NCI-H226 (cell line): ENCODE data around the gene NFKBIE.

Source experiments
- DNase-seq: peaks from one replicate; pipeline ENCODE4 v3.0.0-alpha.2; 2015

Gene NFKBIE

GRCh38 chr6:44224029-44224964 is 41.1 kb downstream of the NFKBIE start:
- DNase-seq, result no peak

DNA sequence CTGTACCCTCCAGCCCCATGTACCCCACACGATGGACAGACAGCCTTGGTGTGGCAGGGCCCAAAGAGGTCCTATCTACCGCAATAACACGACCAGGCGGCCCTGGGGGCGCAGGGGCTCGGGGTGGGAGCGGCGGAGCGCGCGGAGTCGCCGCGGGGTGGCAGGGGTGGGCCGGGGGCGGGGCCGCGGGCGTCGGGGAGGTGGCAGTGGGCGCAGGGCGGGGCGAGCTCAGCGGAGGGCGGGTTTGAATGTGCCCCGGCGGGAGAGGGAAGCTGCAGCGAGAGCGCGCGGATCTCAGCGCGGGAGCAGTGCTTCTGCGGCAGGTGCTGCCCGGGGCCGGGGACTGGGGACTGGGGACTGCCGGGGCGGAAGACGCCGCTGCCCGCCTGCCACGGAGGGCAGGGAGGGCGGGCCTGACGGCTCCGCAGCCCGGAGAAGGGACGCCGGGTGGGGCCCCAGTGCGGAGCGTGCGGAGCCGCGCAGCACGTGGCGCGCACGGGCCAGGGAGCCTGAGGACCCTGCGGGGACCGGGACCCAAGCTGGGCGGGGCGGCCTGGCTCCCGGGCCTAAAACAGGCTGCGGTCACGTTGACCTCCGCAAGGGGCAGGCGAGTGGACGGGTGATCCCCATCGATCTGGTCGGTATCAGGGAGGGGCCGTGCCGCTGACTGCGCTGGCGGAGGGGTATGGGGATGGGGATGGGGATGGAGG is 41.9 kb downstream of the NFKBIE start, which contains the start of gene SLC29A1:
Gene SLC29A1, plus strand, starts transcription at position 277 of the 710 bp plus-strand sequence. CDS start 3,719 bp downstream, outside the sequence.
- peak; percentile 45 for DNase-seq

GRCh38 chr6:44222486-44223318 is 42.6 kb downstream of the NFKBIE start:
- DNase-seq, result no peak

DNA sequence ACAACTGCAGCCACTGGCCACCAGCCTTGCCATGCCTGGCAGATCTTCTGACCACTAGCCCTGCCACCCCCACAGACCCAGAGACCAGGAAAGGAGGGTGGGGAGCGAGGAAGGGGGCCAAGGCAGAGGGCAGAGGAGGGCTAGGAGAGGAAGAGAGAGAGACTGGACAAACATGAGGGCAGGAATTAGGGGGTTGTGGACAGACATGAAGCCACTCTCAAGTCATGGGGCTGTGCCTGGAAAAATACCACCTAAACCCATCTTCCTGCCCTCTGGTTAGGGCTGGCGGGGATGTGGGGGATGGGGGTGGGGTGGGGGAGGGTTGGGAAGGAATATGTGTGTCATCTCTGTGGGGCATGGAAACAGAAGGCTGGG is 43.4 kb downstream of the NFKBIE start:
- no peak for DNase-seq

DNA sequence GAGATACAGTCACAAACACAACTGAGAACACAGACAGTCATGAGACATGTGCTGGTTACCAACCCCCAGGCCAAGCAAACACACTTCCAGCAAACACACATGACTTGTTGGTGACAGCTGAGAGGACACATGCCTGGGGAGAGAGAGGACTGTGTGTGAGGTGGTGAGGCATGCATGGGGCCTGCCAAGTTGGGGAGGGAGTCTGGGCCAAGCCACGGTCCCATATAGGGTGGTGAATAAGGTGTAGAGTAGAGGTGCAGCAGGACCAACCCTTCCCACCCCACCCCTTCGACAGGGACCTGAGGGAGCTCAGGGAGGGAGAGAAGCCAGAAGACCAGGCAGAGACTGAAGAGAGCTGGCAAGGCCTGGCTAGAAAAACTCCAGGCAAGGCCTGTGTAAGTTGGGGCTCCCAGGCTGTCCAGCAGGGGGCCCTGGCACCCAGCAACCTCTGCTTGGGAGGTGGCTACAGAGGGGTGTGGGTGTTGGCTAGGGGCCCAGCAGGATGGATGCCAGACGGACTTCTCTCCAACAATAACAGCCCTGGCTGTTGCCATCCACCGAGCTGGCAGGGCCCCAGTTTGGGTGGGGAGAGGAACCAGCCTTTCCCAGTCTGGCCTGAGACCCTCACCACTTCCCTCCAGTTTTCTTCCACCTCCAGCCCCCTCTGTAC is 43.9 kb downstream of the NFKBIE start:
- DNase-seq, result peak; percentile 80

- DNase-seq, result no peak
Observed at GRCh38 chr6:44220913-44221290, 44.4 kb downstream of the NFKBIE start.

DNA sequence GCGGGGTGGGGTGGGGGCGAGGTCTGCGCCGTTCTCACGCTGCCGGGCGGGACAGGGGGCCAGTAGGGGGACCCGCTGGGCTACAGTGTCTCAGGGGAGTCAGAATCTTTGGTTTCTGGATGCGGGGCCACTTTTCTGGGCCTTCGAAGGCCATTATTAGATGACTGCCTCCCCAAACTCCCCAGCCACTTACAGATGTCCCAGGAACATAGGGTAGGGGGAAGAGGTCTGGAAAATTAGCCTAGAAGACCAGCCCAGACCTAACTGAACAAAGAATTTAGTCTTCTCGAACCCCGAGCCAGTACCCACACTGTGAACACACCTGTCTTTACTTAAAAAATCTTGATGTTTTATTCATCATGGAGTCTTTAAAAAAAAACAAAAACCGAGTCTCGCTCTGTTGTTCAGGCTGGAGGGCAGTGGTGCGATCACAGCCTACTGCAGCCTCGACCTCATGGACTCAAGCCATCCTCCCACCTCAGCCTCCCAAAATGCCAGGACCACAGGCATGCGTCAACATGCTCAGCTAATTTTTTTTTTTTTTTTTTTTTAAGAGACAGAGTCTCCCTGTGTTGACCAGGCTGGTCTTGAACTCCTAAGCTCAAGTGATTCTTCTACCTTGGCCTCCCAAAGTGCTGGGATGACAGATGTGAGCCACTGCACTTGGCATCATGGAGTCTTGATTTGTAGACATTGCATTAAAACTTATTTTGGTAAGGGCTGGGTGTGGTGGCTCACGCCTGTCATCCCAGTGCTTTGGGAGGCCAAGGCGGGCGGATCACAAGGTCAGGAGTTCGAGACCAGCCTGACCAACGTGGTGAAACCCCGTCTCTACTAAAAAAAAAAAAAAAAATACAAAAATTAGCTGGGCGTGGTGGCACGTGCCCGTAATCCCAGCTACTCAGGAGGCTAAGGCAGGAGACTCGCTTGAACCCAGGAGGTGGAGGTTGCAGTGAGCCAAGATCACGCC is 45.3 kb downstream of the NFKBIE start:
- no peak for DNase-seq

- peak; percentile 54 for DNase-seq
Observed at GRCh38 chr6:44219053-44219814, 46.1 kb downstream of the NFKBIE start.

DNA sequence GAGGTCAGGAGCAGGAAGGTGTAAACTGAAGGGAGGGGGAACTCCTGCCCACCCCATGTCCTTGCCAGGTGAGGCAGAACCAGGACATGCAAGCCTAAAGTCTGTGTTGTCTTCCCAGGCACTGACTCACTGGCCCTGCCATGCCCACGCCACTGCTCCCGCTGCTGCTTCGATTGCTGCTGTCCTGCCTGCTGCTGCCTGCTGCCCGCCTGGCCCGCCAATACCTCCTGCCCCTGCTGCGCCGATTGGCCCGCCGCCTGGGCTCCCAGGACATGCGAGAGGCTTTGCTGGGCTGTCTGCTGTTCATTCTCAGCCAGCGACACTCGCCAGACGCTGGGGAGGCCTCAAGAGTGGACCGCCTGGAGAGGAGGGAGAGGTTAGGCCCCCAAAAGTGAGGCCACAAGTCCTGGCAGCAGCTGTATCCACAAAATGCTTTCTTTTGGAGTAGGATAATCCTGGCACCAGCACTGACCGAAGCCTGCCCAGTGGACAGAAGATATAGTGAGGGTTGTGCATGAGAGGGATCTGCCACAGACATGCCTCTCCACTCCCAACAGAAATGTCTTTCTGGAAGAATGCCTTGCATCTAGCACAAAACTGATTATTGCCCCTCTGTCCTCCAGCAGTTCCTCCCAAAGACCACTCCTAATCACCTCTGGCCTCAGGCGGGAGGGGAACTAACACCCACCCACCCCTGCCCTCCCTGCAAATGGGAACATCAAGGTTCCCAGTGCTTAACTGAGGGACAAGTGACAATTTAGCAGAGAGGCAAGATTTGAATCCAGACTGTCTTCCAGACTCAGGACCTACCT is 47.8 kb downstream of the NFKBIE start:
- DNase-seq, result no peak

DNA sequence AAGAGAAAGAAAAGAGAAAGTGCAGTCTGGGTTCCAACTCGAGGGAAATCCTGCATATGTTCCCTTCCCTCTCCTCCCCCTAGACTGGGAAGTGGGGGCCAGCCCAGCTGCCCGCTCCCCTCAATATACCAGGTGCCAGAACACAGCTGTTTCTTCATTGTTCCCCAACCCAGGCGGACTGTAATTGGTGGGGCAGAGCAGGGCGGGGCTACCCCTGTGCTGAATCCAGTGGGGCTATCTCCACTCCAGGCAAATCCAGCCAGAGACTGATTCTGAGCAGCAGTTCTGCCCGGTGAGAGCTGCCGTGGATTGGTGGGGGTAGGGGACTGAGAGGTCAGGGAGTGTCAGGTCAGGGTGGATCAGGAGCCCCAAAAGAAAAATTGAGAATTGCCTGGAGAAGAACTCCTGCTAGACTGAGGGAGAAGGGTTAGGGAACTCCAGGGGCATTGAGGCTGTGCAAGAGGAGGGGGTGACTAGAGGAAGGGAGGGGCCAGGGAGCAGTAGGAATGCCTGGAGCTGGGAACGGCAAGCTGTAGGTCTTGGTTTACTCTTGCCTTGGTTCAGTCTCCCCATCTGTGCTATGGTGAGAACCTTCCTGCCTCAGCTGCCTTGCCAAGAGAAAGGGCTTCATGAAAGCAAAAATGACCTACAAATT is 48.5 kb downstream of the NFKBIE start, which contains the start of gene MYMX:
Gene MYMX, plus strand, starts transcription at position 250 of the 655 bp plus-strand sequence. CDS start 546 bp downstream, outside the sequence.
- DNase-seq, result no peak

GRCh38 chr6:44214307-44214706 is 51.0 kb downstream of the NFKBIE start:
- DNase-seq, result no peak

DNA sequence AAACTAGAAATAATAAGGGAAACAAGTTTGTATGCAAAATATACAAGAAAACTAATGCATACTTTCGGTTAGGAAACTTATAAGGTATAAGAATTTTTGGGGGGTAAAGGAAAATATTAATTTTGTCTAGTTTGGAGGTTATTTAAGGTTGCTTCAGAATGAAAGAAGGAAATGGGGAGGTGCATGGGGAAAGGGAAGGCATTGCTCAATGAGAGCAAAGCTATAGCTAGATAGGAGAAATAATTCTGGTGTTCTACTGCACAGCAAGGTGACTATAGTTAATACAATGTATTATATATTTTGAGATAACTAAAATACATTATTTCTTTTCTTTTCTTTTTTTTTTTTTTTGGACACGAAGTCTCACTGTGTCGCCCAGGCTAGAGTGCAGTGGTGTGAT is 54.1 kb downstream of the NFKBIE start:
- DNase-seq, result no peak
